Measurements from ENCODE around the gene LAT.
"Not testable (repeated sequence)": the region's sequence is repeated elsewhere in the genome, so short reads cannot be mapped to it uniquely, and the experiment has no call there.

The LAT gene

GRCh38 chr16:28980330-28980729, 4.5 kb upstream of the LAT start:
- DNase-seq: not testable (repeated sequence)

GRCh38 chr16:28980929-28981328, 3.9 kb upstream of the LAT start:
- no peak for DNase-seq

- no peak for DNase-seq
Measured at GRCh38 chr16:28981517-28981916, 3.3 kb upstream of the LAT start.

- no peak for DNase-seq
Measured at GRCh38 chr16:28982418-28982817, 2.4 kb upstream of the LAT start.

- no peak for DNase-seq
Measured at GRCh38 chr16:28982949-28983348, 1.9 kb upstream of the LAT start.

GRCh38 chr16:28983644-28984043, 1.2 kb upstream of the LAT start:
- DNase-seq: no peak

- DNase-seq: no peak
Measured at GRCh38 chr16:28984091-28984490, 761 bp upstream of the LAT start.

GRCh38 chr16:28985211-28986041, 574 bp downstream of the LAT start:
- no peak for DNase-seq

- no peak for DNase-seq
Measured at GRCh38 chr16:28986046-28986445, 1.2 kb downstream of the LAT start.

GRCh38 chr16:28986492-28986891, 1.6 kb downstream of the LAT start:
- DNase-seq: no peak

- no peak for DNase-seq
Measured at GRCh38 chr16:28987170-28987853, 2.5 kb downstream of the LAT start.

GRCh38 chr16:28989363-28989762, 4.5 kb downstream of the LAT start:
- DNase-seq: no peak

- no peak for DNase-seq
Measured at GRCh38 chr16:28990375-28991040, 5.7 kb downstream of the LAT start.

GRCh38 chr16:28991687-28992086, 6.8 kb downstream of the LAT start:
- no peak for DNase-seq

- DNase-seq: no peak
Measured at GRCh38 chr16:28992496-28992895, 7.6 kb downstream of the LAT start.

- no peak for DNase-seq
Measured at GRCh38 chr16:28998837-28999236, 14.0 kb downstream of the LAT start.

GRCh38 chr16:28999577-28999976, 14.7 kb downstream of the LAT start:
- no peak for DNase-seq

- DNase-seq: no peak
Measured at GRCh38 chr16:29000019-29000418, 15.2 kb downstream of the LAT start.

- DNase-seq: not testable (repeated sequence)
Measured at GRCh38 chr16:29004496-29005139, 19.8 kb downstream of the LAT start.

GRCh38 chr16:29007730-29008593, 23.1 kb downstream of the LAT start:
- no peak for DNase-seq

GRCh38 chr16:29009050-29009837, 24.4 kb downstream of the LAT start:
- no peak for DNase-seq

- DNase-seq: no peak
Measured at GRCh38 chr16:29009838-29010166, 24.9 kb downstream of the LAT start.

Data from NCI-H2107 (cell line).